NT2/D1 (cell line): ENCODE results near the gene GALR1.

Experiments used
- SUZ12 ChIP-seq: IDR thresholded peaks from 2 replicates; pipeline ENCODE4 v1.6.1; 2011; ENCODE audit not compliant: insufficient read length, insufficient read depth; ENCODE audit errors: extremely low read depth
- YY1 ChIP-seq: IDR thresholded peaks from 2 replicates; pipeline ENCODE4 v1.6.1; 2011; ENCODE audit not compliant: insufficient read length, insufficient read depth
- ZNF274 ChIP-seq: IDR thresholded peaks from 2 replicates; pipeline ENCODE4 v1.6.1; 2011; ENCODE audit warnings: mild to moderate bottlenecking, low read depth, low read length

GRCh38 chr18:77230645-77231044 is 19.0 kb upstream of the GALR1 start:
- no peak for TF ChIP-seq YY1
- TF ChIP-seq ZNF274: no peak
- TF ChIP-seq SUZ12: no peak
